ENCODE data around the gene ALKBH7.
A peak's percentile ranks its signal among the peaks of the same experiment; 100 is the strongest.

Gene ALKBH7

GRCh38 chr19:6402058-6402457, 29.5 kb downstream of the ALKBH7 start:
- no peak for DNase-seq

- no peak for DNase-seq
Observed at GRCh38 chr19:6402837-6403608, 30.4 kb downstream of the ALKBH7 start.

- DNase-seq = no peak
Observed at GRCh38 chr19:6406401-6406800, 33.8 kb downstream of the ALKBH7 start.

GRCh38 chr19:6409346-6409745, 36.8 kb downstream of the ALKBH7 start:
- no peak for DNase-seq

- DNase-seq = no peak
Observed at GRCh38 chr19:6412061-6412446, 39.5 kb downstream of the ALKBH7 start.

- DNase-seq = peak; percentile 60
Observed at GRCh38 chr19:6412447-6413091, 40.0 kb downstream of the ALKBH7 start.

- DNase-seq = no peak
Observed at GRCh38 chr19:6413291-6413690, 40.7 kb downstream of the ALKBH7 start.

- DNase-seq = no peak
Observed at GRCh38 chr19:6413721-6414643, 41.4 kb downstream of the ALKBH7 start.

GRCh38 chr19:6414793-6415590, 42.4 kb downstream of the ALKBH7 start:
- no peak for DNase-seq

GRCh38 chr19:6415591-6416190, 43.1 kb downstream of the ALKBH7 start:
- DNase-seq = no peak

- no peak for DNase-seq
Observed at GRCh38 chr19:6416658-6417405, 44.2 kb downstream of the ALKBH7 start.

GRCh38 chr19:6417713-6418561, 45.3 kb downstream of the ALKBH7 start:
- DNase-seq = no peak

- DNase-seq = no peak
Observed at GRCh38 chr19:6418562-6418932, 46.0 kb downstream of the ALKBH7 start.

GRCh38 chr19:6421075-6422014, 48.8 kb downstream of the ALKBH7 start:
- no peak for DNase-seq

- DNase-seq = peak; percentile 42
Observed at GRCh38 chr19:6423499-6424194, 51.1 kb downstream of the ALKBH7 start.

GRCh38 chr19:6424195-6424938, 51.8 kb downstream of the ALKBH7 start, which contains the start of gene KHSRP:
Gene KHSRP (minus strand): TSS chr19:6424811. CDS start chr19:6424701, 110 bp downstream.
- peak; percentile 49 for DNase-seq

All from activated T-cell treated with anti-CD3 and anti-CD28 coated beads, Interleukin-2, amount 50 U/mL, for 1 hour (primary cell).